HepG2 (cell line): ENCODE data around the gene PPM1G. TPM values are rescaled to one million over a fixed set of nuclear protein-coding genes. Genes with fewer than 3 reads are reported as not detected.

Experiments
- BHLHE40 ChIP-seq: IDR thresholded peaks from 2 replicates; pipeline ENCODE4 v1.6.1; 2011; ENCODE audit warnings: low read length, improper control_type of control experiment
- ELK4 ChIP-seq: sonication (generic); formaldehyde crosslinking; IDR thresholded peaks from 2 replicates; pipeline ENCODE4 v1.9.0; 2021; ENCODE audit warnings: missing genetic modification reagents, borderline replicate concordance
- FOXC1 ChIP-seq: sonication (generic); formaldehyde crosslinking; IDR thresholded peaks from 2 replicates; pipeline ENCODE4 v1.8.0; 2022; ENCODE audit warnings: mild to moderate bottlenecking, missing genetic modification reagents, borderline replicate concordance
- HIC2 ChIP-seq: sonication (generic); formaldehyde crosslinking; IDR thresholded peaks from 2 replicates; pipeline ENCODE4 v1.9.0; 2022; ENCODE audit warnings: low read depth, missing genetic modification reagents
- IKZF5 ChIP-seq: IDR thresholded peaks from 2 replicates; pipeline ENCODE4 v1.6.1; 2018; ENCODE audit warnings: missing genetic modification reagents, mild to moderate bottlenecking, missing compliant biosample characterization
- LBX2 ChIP-seq: sonication (generic); formaldehyde crosslinking; IDR thresholded peaks from 2 replicates; pipeline ENCODE4 v1.5.0; 2020; ENCODE audit warnings: missing genetic modification reagents, mild to moderate bottlenecking, borderline replicate concordance
- ZBTB39 ChIP-seq: sonication (generic); formaldehyde crosslinking; IDR thresholded peaks from 2 replicates; pipeline ENCODE4 v1.5.0; 2020; ENCODE audit warnings: missing genetic modification reagents
- ZMAT5 ChIP-seq: sonication (generic); formaldehyde crosslinking; IDR thresholded peaks from 2 replicates; pipeline ENCODE4 v1.5.0; 2020; ENCODE audit warnings: mild to moderate bottlenecking, low read depth, missing genetic modification reagents, borderline replicate concordance
- ZNF225 ChIP-seq: sonication (generic); formaldehyde crosslinking; IDR thresholded peaks from 2 replicates; pipeline ENCODE4 v1.4.0; 2020; ENCODE audit warnings: mild to moderate bottlenecking, missing genetic modification reagents
- ZNF274 ChIP-seq: sonication (generic); formaldehyde crosslinking; IDR thresholded peaks from 2 replicates; pipeline ENCODE4 v1.5.1; 2020; ENCODE audit warnings: mild to moderate bottlenecking, missing genetic modification reagents
- ZNF30 ChIP-seq: sonication (generic); formaldehyde crosslinking; IDR thresholded peaks from 2 replicates; pipeline ENCODE4 v1.5.0; 2020; ENCODE audit warnings: mild to moderate bottlenecking, missing genetic modification reagents
- ZNF646 ChIP-seq: sonication (generic); formaldehyde crosslinking; IDR thresholded peaks from 2 replicates; pipeline ENCODE4 v1.9.0; 2021; ENCODE audit warnings: mild to moderate bottlenecking, missing genetic modification reagents
- ZSCAN29 ChIP-seq: sonication (generic); formaldehyde crosslinking; conservative IDR thresholded peaks from 2 replicates; pipeline ENCODE4 v1.4.0; 2020; ENCODE audit warnings: mild to moderate bottlenecking, missing genetic modification reagents
- polyA plus RNA-seq, 8 experiments: library from polyadenylated mRNA; depleted of rRNA in 3 of 8; stranded (reverse) in 7 of 8; unstranded in 1 of 8; fragments of >200 nt; fragmentation: Illumina TruSeq in 4 of 8; extraction: Trizol in 4 of 8; gene quantifications; 2 replicates each; pipeline versions ENCODE4 v1.2.1 to v1.2.3, GENCODE V29; 2011 to 2016; ENCODE audit warnings: low read depth in 4 of 8, missing spikeins in 1 of 8, mixed read lengths in 1 of 8; ENCODE audit not compliant: insufficient read depth in 1 of 8
- total RNA-seq, 5 experiments: library from RNA; depleted of rRNA; stranded (reverse); fragments of >200 nt; fragmentation: Illumina TruSeq; extraction: Trizol; gene quantifications; 2 replicates each; pipeline ENCODE4 v1.2.3, GENCODE V29; 2016; ENCODE audit warnings: low read depth in 1 of 5

The PPM1G gene
- total and polyA plus RNA-seq, 2 of the 13 experiments (the other 11 are each of a cell fraction or from before 2014, with no cell fraction given) = 58.2 to 213 TPM

GRCh38 chr2:27356382-27357181 lies 52.8 kb downstream of the PPM1G start, which contains the start of gene GTF3C2 (continued):
- no peak for TF ChIP-seq ELK4
- TF ChIP-seq HIC2 (CRISPR knock-in tag) = 0 out of 2 replicates have a peak, but pooled peaks have one; percentile 18
- peak; percentile 51; the same call in 1 of the 2 replicates for TF ChIP-seq ZNF30 (CRISPR knock-in tag)
- no peak for TF ChIP-seq ZMAT5 (CRISPR knock-in tag)
- TF ChIP-seq ZBTB39 = no peak
- peak; percentile 36 for TF ChIP-seq BHLHE40
- TF ChIP-seq IKZF5 (CRISPR knock-in tag) = peak; percentile 43; the same call in 1 of the 2 replicates
- no peak for TF ChIP-seq ZNF646 (CRISPR knock-in tag)
- TF ChIP-seq LBX2 (CRISPR knock-in tag) = 0 out of 2 replicates have a peak, but pooled peaks have one; percentile 52
- peak; percentile 58; the same call in 1 of the 2 replicates for TF ChIP-seq ZNF274 (CRISPR knock-in tag)
- peak; percentile 79 for TF ChIP-seq ZNF225 (CRISPR knock-in tag)
- TF ChIP-seq FOXC1 (CRISPR knock-in tag) = peak; percentile 89
- TF ChIP-seq ZSCAN29 (CRISPR knock-in tag) = 0 out of 2 replicates have a peak, but pooled peaks have one; percentile 50
